DMS53 (cell line): ENCODE measurements around the gene C13orf42.
A peak's percentile ranks its signal among the peaks of the same experiment; 100 is the strongest.

Source experiments
- DNase-seq: peaks from one replicate; lab custom pipeline; 2025; lab: John Stamatoyannopoulos, UW

C13orf42 gene

GRCh38 chr13:51111174-51111573 is at the start of gene C13orf42:
Gene C13orf42 (minus strand): TSS chr13:51111274. CDS start chr13:51111209, 65 bp downstream.
- no peak for DNase-seq

DNA sequence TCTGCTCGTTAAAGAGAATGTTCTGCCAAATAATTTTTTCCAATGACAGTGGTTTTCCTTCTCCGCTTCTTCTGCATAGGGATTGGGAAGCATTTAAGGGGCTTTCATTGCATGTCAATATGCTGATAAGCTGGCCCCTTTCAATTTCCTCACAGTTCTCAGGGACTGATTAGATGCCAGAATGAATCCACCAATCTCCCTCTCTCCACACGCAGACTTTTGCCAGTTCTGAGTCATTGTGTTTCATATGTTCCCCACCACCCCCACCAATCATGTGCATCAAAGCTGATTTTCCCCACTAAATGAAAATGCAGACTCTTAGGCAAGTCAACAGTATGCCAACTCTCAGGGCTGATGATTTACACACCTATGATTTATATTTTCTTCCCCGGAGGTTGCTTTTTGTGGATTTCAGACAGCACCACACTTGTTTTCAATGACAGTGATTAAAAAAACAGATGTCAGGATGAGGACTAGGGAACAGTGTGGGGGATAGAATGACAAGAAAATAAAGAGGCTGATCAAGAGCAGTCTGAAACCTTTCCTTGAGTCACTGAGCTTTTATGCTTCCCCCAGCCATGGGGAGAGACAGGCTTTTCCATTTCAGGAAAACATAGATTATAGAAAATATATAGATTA is 47.9 kb upstream of the C13orf42 start:
- no peak for DNase-seq

GRCh38 chr13:51158365-51158764 is 47.3 kb upstream of the C13orf42 start:
- DNase-seq = no peak

- DNase-seq = no peak
Observed at GRCh38 chr13:51156648-51157047, 45.6 kb upstream of the C13orf42 start.

GRCh38 chr13:51155776-51156515 is 44.9 kb upstream of the C13orf42 start:
- DNase-seq = no peak

GRCh38 chr13:51155161-51155560 is 44.1 kb upstream of the C13orf42 start:
- no peak for DNase-seq

DNA sequence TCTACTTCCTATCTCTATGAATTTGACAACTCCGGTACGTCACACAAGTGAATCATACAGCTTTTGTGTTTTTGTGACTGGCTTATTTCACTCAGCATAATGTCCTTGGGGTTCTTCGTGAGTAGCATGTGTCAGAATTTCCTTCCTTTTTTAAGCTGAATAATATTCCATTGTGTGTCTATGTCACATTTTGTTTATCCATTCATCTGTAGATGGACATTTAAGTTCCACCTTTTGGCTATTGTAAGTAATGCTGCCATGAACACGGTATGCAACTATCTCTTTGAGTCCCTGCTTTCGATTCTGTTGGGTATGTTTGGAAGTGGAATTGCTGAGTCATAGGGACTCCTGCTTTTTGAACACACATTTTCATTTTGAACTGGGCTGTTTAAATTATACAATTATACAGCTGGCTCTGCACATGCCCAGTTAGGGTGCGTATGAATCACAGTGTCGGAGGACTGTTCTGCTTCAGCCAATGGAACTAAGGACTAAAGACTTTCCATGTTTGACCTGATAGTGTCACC is 43.0 kb upstream of the C13orf42 start:
- DNase-seq = peak; percentile 10

- no peak for DNase-seq
Observed at GRCh38 chr13:51153527-51153926, 42.5 kb upstream of the C13orf42 start.

DNA sequence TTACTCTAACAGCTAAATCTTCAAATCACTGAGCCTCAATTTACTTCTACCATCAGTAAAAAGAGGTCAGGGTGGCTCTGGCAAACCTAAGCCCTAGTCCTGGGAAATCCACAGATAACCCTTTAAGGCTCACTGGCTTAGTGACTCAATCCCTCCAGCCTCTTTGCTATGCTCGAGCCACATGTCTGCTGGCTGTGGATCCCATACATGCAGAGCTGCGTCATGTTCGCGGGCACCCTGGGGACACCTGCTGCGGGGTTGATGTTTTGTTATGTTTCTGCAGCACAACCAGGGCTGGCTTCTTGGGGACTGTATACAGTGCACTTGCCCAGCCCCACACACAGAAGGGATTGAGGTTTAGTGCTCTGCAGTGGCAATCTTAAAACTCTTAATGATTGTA is 41.6 kb upstream of the C13orf42 start:
- DNase-seq = no peak

GRCh38 chr13:51151463-51151862 is 40.4 kb upstream of the C13orf42 start:
- DNase-seq = no peak

DNA sequence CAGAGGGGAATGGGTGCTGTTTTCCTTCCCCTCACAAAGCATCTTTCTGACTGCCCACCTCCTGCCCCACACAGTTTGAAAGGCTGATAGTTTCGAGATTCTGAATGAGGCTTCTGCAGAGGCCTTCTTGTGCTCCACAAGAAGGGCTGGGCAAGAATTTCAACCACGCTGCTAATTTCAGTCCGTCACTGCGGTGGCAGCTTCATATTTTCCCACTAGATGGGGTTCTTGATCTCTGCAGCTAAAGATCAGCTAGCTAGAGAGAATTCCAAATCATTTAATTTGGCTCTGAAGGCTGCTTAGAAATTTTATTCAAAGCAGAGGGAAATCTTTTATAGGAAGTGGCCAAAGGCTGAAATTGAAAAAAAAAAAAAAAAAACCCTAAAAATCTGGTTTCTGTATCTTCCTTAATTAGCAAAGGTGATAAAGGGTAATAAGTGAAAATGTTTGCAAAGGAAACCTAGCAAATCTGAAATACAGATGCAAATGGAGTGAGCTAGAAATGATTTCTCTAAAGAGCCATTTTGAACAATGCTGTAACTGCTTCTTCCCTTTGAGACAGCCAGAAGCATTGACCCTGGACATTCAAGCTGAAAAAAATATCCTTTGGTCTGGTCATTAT is 38.0 kb upstream of the C13orf42 start:
- DNase-seq = peak; percentile 47

- no peak for DNase-seq
Observed at GRCh38 chr13:51148223-51148951, 37.3 kb upstream of the C13orf42 start.

DNA sequence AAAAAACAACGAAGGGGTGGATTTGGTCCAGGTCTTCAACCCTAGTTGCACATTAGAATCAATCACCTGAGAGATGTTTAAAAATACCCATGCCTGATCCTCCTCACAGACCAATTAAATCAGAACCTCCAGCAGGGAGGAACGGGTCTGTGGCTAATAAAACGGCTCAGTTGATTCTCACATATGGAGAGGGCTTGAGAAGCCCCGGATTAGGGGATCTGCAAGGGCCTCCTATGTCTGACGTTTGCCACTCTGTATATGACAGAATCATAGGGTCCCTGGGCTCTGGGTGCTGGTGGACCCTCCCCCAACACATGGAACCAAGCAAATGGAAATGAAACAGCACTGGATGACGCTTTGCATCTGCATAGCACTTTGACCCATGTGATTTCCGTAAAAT is 36.7 kb upstream of the C13orf42 start:
- DNase-seq = no peak

DNA sequence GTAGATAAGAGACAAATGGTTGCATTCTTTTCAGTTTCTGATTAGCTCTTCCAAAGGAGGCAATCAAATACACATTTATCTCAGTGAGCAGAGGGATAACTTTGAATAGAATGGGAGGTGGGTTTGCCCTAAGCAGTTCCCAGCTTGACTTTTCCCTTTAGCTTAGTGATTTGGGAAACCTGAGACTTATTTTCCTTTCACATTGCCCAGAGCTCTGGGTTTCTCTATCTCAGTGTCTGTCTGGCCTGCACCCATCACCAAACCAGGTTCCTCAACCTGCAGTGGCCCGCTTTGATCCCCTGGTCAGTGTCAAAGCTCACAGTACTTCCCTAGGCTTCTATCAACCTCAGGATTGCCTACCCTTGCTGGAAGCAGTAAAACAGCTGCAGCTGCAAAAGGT is 35.6 kb upstream of the C13orf42 start:
- DNase-seq = no peak

DNA sequence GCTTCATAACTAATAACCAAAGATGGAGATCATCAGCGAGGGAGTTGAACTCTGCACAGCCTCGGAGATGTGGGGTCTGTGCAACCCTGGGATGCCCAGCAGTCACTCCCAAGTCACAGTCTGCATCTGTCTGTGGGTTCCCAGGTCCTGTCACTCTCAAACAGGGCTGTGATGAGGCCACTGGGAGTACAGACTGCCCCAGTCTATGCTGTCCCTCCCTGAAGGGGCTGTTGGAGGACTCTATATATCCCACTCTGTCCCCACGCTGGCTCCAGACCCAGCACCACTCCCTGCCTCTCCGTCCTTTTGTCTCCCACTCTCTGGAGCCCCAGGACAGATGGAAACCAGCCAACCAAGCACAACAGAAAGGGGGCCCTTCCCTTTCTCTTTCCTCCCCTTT is 26.2 kb upstream of the C13orf42 start:
- DNase-seq = no peak

GRCh38 chr13:51136276-51136980 is 25.4 kb upstream of the C13orf42 start:
- DNase-seq = no peak

GRCh38 chr13:51134763-51135365 is 23.8 kb upstream of the C13orf42 start:
- DNase-seq = no peak

- DNase-seq = peak; percentile 8
Observed at GRCh38 chr13:51130348-51130747, 19.3 kb upstream of the C13orf42 start.

GRCh38 chr13:51125495-51126226 is 14.6 kb upstream of the C13orf42 start:
- peak; percentile 92 for DNase-seq

DNA sequence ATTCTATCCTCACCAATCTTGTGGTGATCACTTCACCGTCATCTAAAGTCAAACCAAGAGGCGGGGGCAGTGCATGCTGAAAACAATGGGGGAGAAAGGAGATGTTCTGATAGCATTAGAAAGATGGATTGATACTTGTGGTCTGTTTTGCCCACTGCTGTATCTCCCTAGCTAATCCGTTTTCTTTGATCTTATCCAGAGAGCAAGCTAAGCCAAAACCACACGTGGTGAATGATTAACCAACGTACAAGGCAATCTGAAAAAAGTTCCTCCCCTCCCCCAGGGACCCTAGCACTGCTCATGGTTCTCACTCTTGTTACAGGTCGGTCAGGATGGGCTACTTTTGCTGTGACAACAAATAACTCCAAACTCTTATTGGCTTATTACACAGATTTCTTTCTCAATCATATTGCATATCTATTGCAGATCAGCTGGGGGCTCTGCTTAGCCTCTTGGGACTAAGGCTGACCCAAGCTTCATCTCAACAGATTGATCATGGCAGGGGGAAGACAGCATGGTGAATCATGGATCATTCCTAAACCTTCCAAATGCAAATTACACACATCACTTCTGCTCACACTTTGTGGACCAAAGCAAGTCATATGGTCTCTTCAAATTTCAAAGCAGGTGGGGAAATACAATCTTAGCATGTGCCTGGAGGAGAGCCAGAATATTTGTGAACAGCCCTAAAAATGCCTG is 11.9 kb upstream of the C13orf42 start:
- peak; percentile 83 for DNase-seq
